ENCODE results near the gene ANKS3. TPM values are rescaled to one million over a fixed set of nuclear protein-coding genes. Genes with fewer than 3 reads are reported as not detected.

Gene ANKS3
- total and polyA plus RNA-seq, 10 of the 15 experiments (the other 5 are each of a cell fraction or from before 2014, with no cell fraction given), result 0.29 to 14.2 (median 8.5) TPM

DNA sequence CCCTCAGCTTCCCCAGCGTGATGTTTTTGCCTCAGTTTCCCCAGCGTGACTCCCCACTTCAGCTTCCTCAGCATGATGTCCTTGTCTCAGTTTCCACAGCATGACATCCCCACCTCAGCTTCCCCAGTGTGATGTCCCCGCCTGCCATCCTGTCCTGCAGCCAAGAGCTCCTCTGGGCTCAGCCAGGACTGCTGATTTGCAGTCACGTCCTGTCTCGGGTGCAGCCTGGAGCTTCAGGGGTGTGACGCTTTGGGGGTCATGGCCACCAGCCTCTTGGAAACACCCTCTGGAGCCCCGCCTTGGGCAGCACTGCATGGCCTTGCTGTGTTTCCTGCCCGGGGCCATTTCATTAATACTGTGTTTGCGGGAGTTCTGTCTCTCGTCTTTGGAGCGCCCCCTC, 57.2 kb downstream of the ANKS3 start:
- DNase-seq (ENCODE audit: low read depth, low spot score) (no peak), ATAC-seq (no peak), FAIRE-seq (no peak)
- ChIA-PET SMC1A (ENCODE audit: uncharacterized antibody, unreplicated experiment) (no interaction called here), CTCF (no interaction called here), RAD21 (ENCODE audit: unreplicated experiment) (no interaction called here), POLR2A (no interaction called here)
- Histone ChIP-seq H3K9me3 (replicated peaks; ENCODE audit: control insufficient read depth, insufficient read depth, low read length) (no peaks in the 10 kb centered on the region), H3K36me3 (ENCODE audit: control insufficient read depth in 2 of 2, insufficient read depth in 2 of 2, low read length in 1 of 2) (peaks cover 0 to 22% of the 10 kb centered on the region in 2 experiments), H2AFZ (ENCODE audit: control insufficient read depth, low read depth, low read length) (no peak overlapping the region), H3K4me1 (ENCODE audit: control insufficient read depth, insufficient read depth, low read length) (no peaks in the 10 kb centered on the region), H3K9ac (ENCODE audit: control insufficient read depth, insufficient read depth, low read length) (no peak overlapping the region), H3K4me3 (no peak overlapping the region), H3K4me2 (ENCODE audit: control insufficient read depth, insufficient read depth) (no peak overlapping the region), H4K20me1 (ENCODE audit: control insufficient read depth, insufficient read depth) (no peaks in the 10 kb centered on the region; the same call in 1 of the 2 replicates), H3K27ac (ENCODE audit: control insufficient read depth, insufficient read depth) (no peak overlapping the region; the same call in 1 of the 2 replicates), H3K27me3 (replicated peaks in 1 of 2; ENCODE audit: control insufficient read depth in 2 of 2, insufficient read depth in 2 of 2, low read length in 1 of 2) (no peaks in the 10 kb centered on the region), H3K79me2 (ENCODE audit: control insufficient read depth, insufficient read depth, low read length) (no peaks in the 10 kb centered on the region)
- no peak for TF ChIP-seq BACH1 (IDR thresholded peaks at IDR 0.05; ENCODE audit: borderline replicate concordance)
- no peak for TF ChIP-seq SIN3A (IDR thresholded peaks at IDR 0.05; ENCODE audit: low read depth, low read length)
- in situ Hi-C loops (cut with MboI) (no loop called here), intact Hi-C loops (cut with micrococcal nuclease; ENCODE audit: unreplicated experiment) (no loop called here)
- no TSS peak for BruUV-seq (replicated peaks)
- 88% methylated on average over 11 of the region's 11 CpGs for WGBS (ENCODE audit: insufficient coverage, insufficient replicate concordance, low lambda C conversion rate, missing lambda C conversion rate)

DNA sequence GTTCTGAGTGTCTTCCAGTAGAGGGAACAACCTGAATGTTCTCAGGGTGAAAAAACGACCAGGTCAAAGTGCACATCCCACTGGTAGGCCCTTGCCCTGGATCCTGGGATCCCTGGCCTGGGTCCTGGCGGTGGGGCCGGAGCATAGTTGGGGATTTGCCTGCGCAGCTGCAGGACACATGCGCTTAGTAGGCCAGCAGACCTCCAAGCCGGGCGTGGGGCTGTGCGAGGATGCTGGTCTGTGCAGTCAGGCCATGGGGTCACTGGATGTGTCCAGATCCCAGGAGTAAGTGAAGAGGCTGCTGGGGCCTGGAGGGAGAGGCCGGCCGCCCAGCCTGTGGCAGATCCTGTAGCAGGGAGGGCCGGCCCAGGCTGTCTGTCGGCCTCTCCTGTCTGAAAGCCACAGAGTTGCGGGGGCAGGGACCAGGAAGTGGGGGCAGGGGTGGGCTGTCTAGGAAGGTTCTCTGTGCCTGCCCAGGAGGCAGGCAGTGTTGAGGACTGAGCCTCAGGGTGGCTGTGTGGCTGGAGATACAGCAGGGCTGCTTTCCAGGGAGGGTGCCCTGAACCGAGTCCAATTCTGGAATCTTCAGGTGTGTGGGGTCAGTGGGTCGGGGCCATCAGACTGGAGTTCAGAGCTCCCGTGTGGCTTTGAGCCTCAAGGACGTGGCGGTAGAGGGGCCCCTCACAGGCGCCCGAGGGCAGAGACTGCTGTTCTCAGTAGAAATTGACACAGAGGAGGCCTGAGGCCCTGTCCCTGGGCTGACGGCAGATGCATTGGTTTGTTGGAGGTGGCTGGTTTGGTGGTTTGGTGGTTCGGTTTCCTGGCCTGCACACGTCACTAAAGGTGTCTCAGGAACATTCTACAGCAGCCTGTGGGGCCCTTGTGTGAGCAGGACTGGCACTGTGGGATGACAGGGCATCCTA, 57.9 kb downstream of the ANKS3 start:
- TF ChIP-seq BACH1 (IDR thresholded peaks at IDR 0.05; ENCODE audit: borderline replicate concordance), result no peak
- TF ChIP-seq SIN3A (IDR thresholded peaks at IDR 0.05; ENCODE audit: low read depth, low read length), result no peak
- TF ChIP-seq, protein P1, sequence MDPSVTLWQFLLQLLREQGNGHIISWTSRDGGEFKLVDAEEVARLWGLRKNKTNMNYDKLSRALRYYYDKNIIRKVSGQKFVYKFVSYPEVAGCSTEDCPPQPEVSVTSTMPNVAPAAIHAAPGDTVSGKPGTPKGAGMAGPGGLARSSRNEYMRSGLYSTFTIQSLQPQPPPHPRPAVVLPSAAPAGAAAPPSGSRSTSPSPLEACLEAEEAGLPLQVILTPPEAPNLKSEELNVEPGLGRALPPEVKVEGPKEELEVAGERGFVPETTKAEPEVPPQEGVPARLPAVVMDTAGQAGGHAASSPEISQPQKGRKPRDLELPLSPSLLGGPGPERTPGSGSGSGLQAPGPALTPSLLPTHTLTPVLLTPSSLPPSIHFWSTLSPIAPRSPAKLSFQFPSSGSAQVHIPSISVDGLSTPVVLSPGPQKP (IDR thresholded peaks at IDR 0.05; ENCODE audit: low read depth, low read length), result no peak
- no peak for TF ChIP-seq CHD1 (IDR thresholded peaks at IDR 0.05; ENCODE audit: low read depth, low read length)
- TF ChIP-seq STAT3 (IDR thresholded peaks at IDR 0.05; ENCODE audit: low read depth, low read length), result no peak
- peak in 1 of 2 experiments; percentile 33; a peak in 1 of 3 replicates for TF ChIP-seq EGR1 (IDR thresholded peaks at IDR 0.05; ENCODE audit: borderline replicate concordance in 1 of 2, low read depth in 2 of 2, low read length in 2 of 2)
- peak; percentile 23; the same call in 1 of the 2 replicates for TF ChIP-seq DPF2 (IDR thresholded peaks at IDR 0.05)
- no peak for TF ChIP-seq WRNIP1 (IDR thresholded peaks at IDR 0.05; ENCODE audit: borderline replicate concordance, low read depth, low read length)
- H3K4me2 ChIP-seq (ENCODE audit: control insufficient read depth, insufficient read depth), result no peak overlapping the region
- ChIA-PET RAD21 (ENCODE audit: unreplicated experiment) (no interaction called here), SMC1A (ENCODE audit: uncharacterized antibody, unreplicated experiment) (no interaction called here), POLR2A (no interaction called here), CTCF (no interaction called here)
- ATAC-seq, result peak; percentile 45
- intact Hi-C loops (cut with micrococcal nuclease; ENCODE audit: unreplicated experiment) (no loop called here), in situ Hi-C loops (cut with MboI) (no loop called here)
- peaks cover 0 to 20% of the 10 kb centered on the region in 2 experiments for H3K36me3 ChIP-seq (ENCODE audit: control insufficient read depth in 2 of 2, insufficient read depth in 2 of 2, low read length in 1 of 2)
- 68% methylated on average over 23 of the region's 23 CpGs for whole genome bisulfite sequencing (ENCODE audit: insufficient coverage, insufficient replicate concordance, low lambda C conversion rate, missing lambda C conversion rate)
- no TSS peak for BruUV-seq (replicated peaks)
- H3K4me1 ChIP-seq (ENCODE audit: control insufficient read depth, insufficient read depth, low read length), result no peaks in the 10 kb centered on the region
- H4K20me1 ChIP-seq (ENCODE audit: control insufficient read depth, insufficient read depth), result no peaks in the 10 kb centered on the region; the same call in 1 of the 2 replicates
- no peak for DNase-seq (ENCODE audit: low read depth, low spot score)
- H3K27me3 ChIP-seq (replicated peaks in 1 of 2; ENCODE audit: control insufficient read depth in 2 of 2, insufficient read depth in 2 of 2, low read length in 1 of 2), result no peaks in the 10 kb centered on the region
- H3K27ac ChIP-seq (ENCODE audit: control insufficient read depth, insufficient read depth), result no peak overlapping the region; the same call in 1 of the 2 replicates
- H2AFZ ChIP-seq (ENCODE audit: control insufficient read depth, low read depth, low read length), result no peak overlapping the region
- no peaks in the 10 kb centered on the region for H3K9me3 ChIP-seq (replicated peaks; ENCODE audit: control insufficient read depth, insufficient read depth, low read length)
- no peaks in the 10 kb centered on the region for H3K79me2 ChIP-seq (ENCODE audit: control insufficient read depth, insufficient read depth, low read length)
- FAIRE-seq, result no peak
- H3K4me3 ChIP-seq, result no peak overlapping the region
- no peak overlapping the region for H3K9ac ChIP-seq (ENCODE audit: control insufficient read depth, insufficient read depth, low read length)
